Endodermal cell (in vitro differentiated cells): ENCODE data around the gene CDKN2D. TPM values are rescaled to one million over a fixed set of nuclear protein-coding genes. Genes with fewer than 3 reads are reported as not detected.

ENCODE experiments used
- DNase-seq: peaks from one replicate; pipeline ENCODE4 v3.0.0-alpha.2; 2017
- H3K27ac ChIP-seq: 2 replicates; pipeline ENCODE4 v1.5.1; 2013; ENCODE audit warnings: mild to moderate bottlenecking, low read depth, low read length, moderate library complexity
- H3K27me3 ChIP-seq: 2 replicates; pipeline ENCODE4 v1.6.1; 2013; ENCODE audit warnings: mild to moderate bottlenecking, low read length, moderate library complexity; ENCODE audit not compliant: insufficient read depth, control insufficient read depth, poor library complexity, severe bottlenecking
- H3K36me3 ChIP-seq: 2 replicates; pipeline ENCODE4 v1.7.0; 2013; ENCODE audit warnings: mild to moderate bottlenecking, low read length, moderate library complexity; ENCODE audit not compliant: control insufficient read depth, insufficient read depth
- H3K4me1 ChIP-seq: one replicate; pipeline ENCODE4 v1.7.0; 2013; ENCODE audit warnings: low read length; ENCODE audit not compliant: control insufficient read depth, insufficient read depth
- H3K4me3 ChIP-seq: 2 replicates; pipeline ENCODE4 v1.5.1; 2013; ENCODE audit warnings: mild to moderate bottlenecking, low read length, moderate library complexity
- H3K9ac ChIP-seq: 2 replicates; pipeline ENCODE4 v1.6.1; 2013; ENCODE audit warnings: mild to moderate bottlenecking, low read length, moderate library complexity; ENCODE audit not compliant: poor library complexity, severe bottlenecking; ENCODE audit errors: extremely low read depth
- H3K9me3 ChIP-seq: 2 replicates; pipeline ENCODE4 v1.6.1; 2013; ENCODE audit warnings: mild to moderate bottlenecking, low read length, moderate library complexity; ENCODE audit not compliant: control insufficient read depth
- H3K27ac Mint-ChIP-seq: 2 replicates; pipeline ENCODE4 v1.8.0; 2020; ENCODE audit warnings: mixed read lengths
- H3K27me3 Mint-ChIP-seq: 2 replicates; pipeline ENCODE4 v1.8.0; 2021; ENCODE audit warnings: mild to moderate bottlenecking, mixed read lengths; ENCODE audit not compliant: insufficient read depth
- H3K36me3 Mint-ChIP-seq: 2 replicates; pipeline ENCODE4 v1.8.0; 2020; ENCODE audit warnings: low read depth, mixed read lengths
- H3K4me1 Mint-ChIP-seq: 2 replicates; pipeline ENCODE4 v1.8.0; 2020; ENCODE audit warnings: mixed read lengths
- H3K4me3 Mint-ChIP-seq: 2 replicates; pipeline ENCODE4 v1.8.0; 2020; ENCODE audit warnings: mild to moderate bottlenecking, moderate library complexity, mixed read lengths
- H3K9me3 Mint-ChIP-seq: 2 replicates; pipeline ENCODE4 v1.8.0; 2020; ENCODE audit warnings: mild to moderate bottlenecking, mixed read lengths
- WGBS, 2 experiments: methylation state at CpG; one replicate each; pipeline versions ENCODE4 v1.1.5 to v1.1.7; 2013; ENCODE audit warnings: missing lambda C conversion rate in 2 of 2, mixed read lengths in 1 of 2; ENCODE audit not compliant: insufficient coverage in 1 of 2, insufficient read length in 1 of 2; 5-methylcytosine and 5-hydroxymethylcytosine counted together
- total RNA-seq, 2 donors: library from RNA; stranded (reverse); fragmentation: NEBNext Ultra II Directional in 1 of 2; extraction: Animal tissue kit (Norgen Biotek cat#: 25700) in 1 of 2; gene quantifications; 2 replicates in 1 of 2; 3 replicates in 1 of 2; pipeline ENCODE4 v1.2.1, GENCODE V29; 2021
- TF ChIP-seq, protein P1 (sequence below): fragments of 200-600 bp; sonication (generic); conservative IDR thresholded peaks from 2 replicates; pipeline ENCODE4 v1.5.0; 2021; ENCODE audit warnings: antibody characterized with exemption, mild to moderate bottlenecking

The CDKN2D gene
- total RNA-seq, 2 donors from 2014 or later: 3.5 to 4.6 TPM

GRCh38 chr19:10612499-10613119 is 43.8 kb upstream of the CDKN2D start:
- WGBS, 2 experiments: 94 to 95% methylated on average over 8 to 15 of the region's 15 CpGs
- H3K4me1 ChIP-seq: no peaks in the 10 kb centered on the region
- peaks cover 3% of the 10 kb centered on the region for H3K36me3 ChIP-seq
- H3K27me3 Mint-ChIP-seq: no peaks in the 10 kb centered on the region
- H3K9me3 ChIP-seq: no peaks in the 10 kb centered on the region
- peaks cover 12% of the 10 kb centered on the region for H3K36me3 Mint-ChIP-seq
- peaks cover 2% of the 10 kb centered on the region for H3K9me3 Mint-ChIP-seq
- no peak overlapping the region for H3K27ac ChIP-seq
- peaks cover 8% of the 10 kb centered on the region for H3K4me1 Mint-ChIP-seq
- TF ChIP-seq, protein P1, sequence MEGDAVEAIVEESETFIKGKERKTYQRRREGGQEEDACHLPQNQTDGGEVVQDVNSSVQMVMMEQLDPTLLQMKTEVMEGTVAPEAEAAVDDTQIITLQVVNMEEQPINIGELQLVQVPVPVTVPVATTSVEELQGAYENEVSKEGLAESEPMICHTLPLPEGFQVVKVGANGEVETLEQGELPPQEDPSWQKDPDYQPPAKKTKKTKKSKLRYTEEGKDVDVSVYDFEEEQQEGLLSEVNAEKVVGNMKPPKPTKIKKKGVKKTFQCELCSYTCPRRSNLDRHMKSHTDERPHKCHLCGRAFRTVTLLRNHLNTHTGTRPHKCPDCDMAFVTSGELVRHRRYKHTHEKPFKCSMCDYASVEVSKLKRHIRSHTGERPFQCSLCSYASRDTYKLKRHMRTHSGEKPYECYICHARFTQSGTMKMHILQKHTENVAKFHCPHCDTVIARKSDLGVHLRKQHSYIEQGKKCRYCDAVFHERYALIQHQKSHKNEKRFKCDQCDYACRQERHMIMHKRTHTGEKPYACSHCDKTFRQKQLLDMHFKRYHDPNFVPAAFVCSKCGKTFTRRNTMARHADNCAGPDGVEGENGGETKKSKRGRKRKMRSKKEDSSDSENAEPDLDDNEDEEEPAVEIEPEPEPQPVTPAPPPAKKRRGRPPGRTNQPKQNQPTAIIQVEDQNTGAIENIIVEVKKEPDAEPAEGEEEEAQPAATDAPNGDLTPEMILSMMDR: no peak
- H3K27ac Mint-ChIP-seq: no peak overlapping the region
- no peak for DNase-seq
- no peaks in the 10 kb centered on the region for H3K27me3 ChIP-seq
- no peak overlapping the region for H3K4me3 ChIP-seq
- no peak overlapping the region for H3K4me3 Mint-ChIP-seq
- no peak overlapping the region for H3K9ac ChIP-seq

DNA sequence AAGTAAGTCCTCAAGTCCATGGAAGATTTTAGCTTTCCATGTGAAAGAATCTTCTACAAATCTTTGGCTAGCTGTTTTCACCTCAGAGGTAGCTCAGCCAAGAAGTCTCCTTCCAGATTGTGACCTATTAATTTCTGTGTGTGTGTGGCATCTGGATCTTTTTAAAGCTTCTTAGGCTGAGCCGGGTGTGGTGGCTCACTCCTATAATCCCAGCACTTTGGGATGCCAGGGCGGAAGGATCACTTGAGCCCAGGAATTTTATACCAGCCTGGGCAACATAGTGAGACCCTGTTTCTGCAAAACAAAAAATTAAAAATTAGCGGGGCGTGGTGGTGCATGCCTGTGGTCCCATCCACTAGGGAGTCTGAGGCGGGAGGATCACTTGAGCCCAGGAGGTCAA is 43.1 kb upstream of the CDKN2D start:
- H3K27ac ChIP-seq: no peak overlapping the region
- peaks cover 12% of the 10 kb centered on the region for H3K36me3 Mint-ChIP-seq
- no peak overlapping the region for H3K4me3 ChIP-seq
- H3K9me3 Mint-ChIP-seq: peaks cover 2% of the 10 kb centered on the region
- no peak overlapping the region for H3K9ac ChIP-seq
- DNase-seq: no peak
- no peak overlapping the region for H3K4me3 Mint-ChIP-seq
- peaks cover 3% of the 10 kb centered on the region for H3K36me3 ChIP-seq
- no peak overlapping the region for H3K27ac Mint-ChIP-seq
- no peaks in the 10 kb centered on the region for H3K27me3 Mint-ChIP-seq
- TF ChIP-seq, protein P1: no peak
- H3K4me1 Mint-ChIP-seq: peaks cover 2% of the 10 kb centered on the region
- no peaks in the 10 kb centered on the region for H3K9me3 ChIP-seq
- 92 to 98% methylated on average over 5 of the region's 5 CpGs for WGBS, 2 experiments
- H3K4me1 ChIP-seq: no peaks in the 10 kb centered on the region
- no peaks in the 10 kb centered on the region for H3K27me3 ChIP-seq

GRCh38 chr19:10604460-10604980 is 35.7 kb upstream of the CDKN2D start:
- peaks cover 14% of the 10 kb centered on the region for H3K4me1 Mint-ChIP-seq
- 93 to 98% methylated on average over 5 to 8 of the region's 9 CpGs for WGBS, 2 experiments
- H3K4me3 Mint-ChIP-seq: peak overlapping the region; percentile 73
- H3K27ac ChIP-seq: peak overlapping the region; percentile 50
- H3K4me1 ChIP-seq: peaks cover 14% of the 10 kb centered on the region
- peak overlapping the region; percentile 91 for H3K4me3 ChIP-seq
- no peaks in the 10 kb centered on the region for H3K9me3 Mint-ChIP-seq
- H3K36me3 Mint-ChIP-seq: no peaks in the 10 kb centered on the region
- H3K27me3 ChIP-seq: no peaks in the 10 kb centered on the region
- H3K27me3 Mint-ChIP-seq: peaks cover 9% of the 10 kb centered on the region
- no peak for DNase-seq
- H3K36me3 ChIP-seq: no peaks in the 10 kb centered on the region
- no peaks in the 10 kb centered on the region for H3K9me3 ChIP-seq
- H3K9ac ChIP-seq: peak overlapping the region; percentile 92
- peak overlapping the region; percentile 50 for H3K27ac Mint-ChIP-seq
- TF ChIP-seq, protein P1: no peak
